Kidney tubule cell (primary cell): Measurements from ENCODE around the gene OAS3.
"Not testable (repeated sequence)": the region's sequence is repeated elsewhere in the genome, so short reads cannot be mapped to it uniquely, and the experiment has no call there.

Experiments used
- DNase-seq: peaks from one replicate; pipeline ENCODE4 v3.0.0-alpha.2; 2018; ENCODE audit warnings: low spot score

Gene OAS3

DNA sequence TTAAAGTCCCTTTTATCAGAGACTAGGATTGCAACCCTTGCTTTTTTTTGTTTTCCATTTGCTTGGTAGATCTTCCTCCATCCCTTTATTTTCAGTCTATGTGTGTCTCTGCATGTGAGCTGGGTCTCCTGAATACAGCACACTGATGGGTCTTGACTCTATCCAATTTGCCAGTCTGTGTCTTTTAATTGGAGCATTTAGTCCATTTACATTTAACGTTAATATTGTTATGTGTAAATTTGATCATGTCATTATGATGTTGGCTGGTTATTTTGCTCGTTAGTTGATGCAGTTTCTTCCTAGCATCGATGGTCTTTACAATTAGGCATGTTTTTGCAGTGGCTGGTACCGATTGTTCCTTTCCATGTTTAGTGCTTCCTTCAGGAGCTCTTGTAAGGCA, 18.9 kb downstream of the OAS3 start:
- not testable (repeated sequence) for DNase-seq

DNA sequence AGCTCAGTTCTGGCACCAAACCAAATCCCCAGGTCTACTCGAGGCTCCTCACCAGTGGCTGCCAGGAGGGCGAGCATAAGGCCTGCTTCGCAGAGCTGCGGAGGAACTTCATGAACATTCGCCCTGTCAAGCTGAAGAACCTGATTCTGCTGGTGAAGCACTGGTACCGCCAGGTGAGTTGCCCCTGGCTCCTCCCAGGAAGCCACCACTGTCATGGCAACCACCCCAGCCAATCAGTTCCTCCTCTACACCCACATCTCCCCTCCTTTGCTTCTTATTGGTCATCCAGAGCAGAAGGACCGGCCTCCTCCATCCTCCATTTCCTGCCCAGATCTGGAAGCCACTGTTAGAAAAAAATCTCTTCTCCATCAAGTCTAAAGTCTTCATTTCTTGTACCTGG, 22.8 kb downstream of the OAS3 start:
- DNase-seq: no peak

DNA sequence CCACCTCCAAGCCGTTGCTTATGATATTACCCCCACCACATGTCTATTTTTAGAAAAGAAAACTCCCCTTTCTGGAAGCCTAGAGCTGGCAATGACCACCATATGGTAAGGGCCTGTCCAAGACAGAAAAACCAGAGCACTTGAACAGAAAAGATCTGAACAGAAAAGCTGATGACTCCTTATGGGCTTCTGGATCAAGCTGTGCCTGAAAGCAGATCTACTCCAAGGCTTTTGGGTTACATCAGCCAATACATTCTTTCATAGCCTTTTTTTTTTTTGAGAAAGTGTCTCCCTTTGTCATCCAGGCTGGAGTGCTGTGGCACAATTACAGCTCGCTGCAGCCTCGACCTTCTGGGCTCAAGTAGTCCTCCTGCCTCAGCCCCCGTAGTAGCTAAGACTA, 23.3 kb downstream of the OAS3 start:
- DNase-seq: no peak

GRCh38 chr12:112962561-112962960, 24.3 kb downstream of the OAS3 start:
- DNase-seq: no peak

DNA sequence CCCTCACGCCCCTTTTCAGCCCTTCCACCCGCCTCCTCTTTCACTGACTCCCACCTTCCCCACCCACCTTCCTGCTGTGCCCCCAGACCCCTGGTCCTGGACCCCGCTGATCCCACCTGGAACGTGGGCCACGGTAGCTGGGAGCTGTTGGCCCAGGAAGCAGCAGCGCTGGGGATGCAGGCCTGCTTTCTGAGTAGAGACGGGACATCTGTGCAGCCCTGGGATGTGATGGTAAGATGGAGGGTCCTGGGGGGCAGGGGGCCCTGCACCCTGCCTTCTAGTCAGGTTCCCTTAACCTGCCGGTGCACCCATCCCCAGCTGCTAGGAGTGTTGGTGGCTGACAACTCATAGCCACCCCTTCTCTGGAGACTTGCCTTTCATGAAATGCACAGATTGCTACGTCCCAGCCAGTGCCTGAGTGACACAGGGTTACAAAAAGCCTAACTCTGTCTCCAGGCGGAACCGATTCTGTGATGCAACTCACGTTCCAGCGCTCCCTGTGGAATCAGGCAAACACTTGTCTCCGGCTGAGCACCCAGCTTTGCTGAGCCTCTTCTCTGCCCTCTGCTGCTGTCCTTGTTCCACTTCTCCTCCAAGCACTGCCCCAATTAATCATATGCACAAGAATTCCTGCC, 25.1 kb downstream of the OAS3 start:
- DNase-seq: no peak

GRCh38 chr12:112964067-112964670, 25.9 kb downstream of the OAS3 start:
- no peak for DNase-seq

- DNase-seq: no peak
Measured at GRCh38 chr12:112964915-112965314, 26.6 kb downstream of the OAS3 start.

GRCh38 chr12:112965643-112966042, 27.4 kb downstream of the OAS3 start:
- DNase-seq: no peak

DNA sequence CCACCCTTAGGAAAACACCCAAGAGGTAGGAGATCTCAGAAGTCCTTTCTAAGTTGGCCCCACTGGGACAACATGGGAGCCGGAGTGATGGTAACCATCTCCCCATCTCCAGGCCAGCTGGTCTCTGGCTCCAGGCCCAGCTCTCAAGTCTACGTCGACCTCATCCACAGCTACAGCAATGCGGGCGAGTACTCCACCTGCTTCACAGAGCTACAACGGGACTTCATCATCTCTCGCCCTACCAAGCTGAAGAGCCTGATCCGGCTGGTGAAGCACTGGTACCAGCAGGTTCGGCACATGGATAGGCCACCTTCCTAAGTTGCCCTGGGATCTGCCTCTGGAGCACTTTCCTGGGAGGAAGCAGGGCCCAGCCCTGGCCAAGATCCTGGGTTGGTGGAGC, 29.0 kb downstream of the OAS3 start:
- no peak for DNase-seq

- no peak for DNase-seq
Measured at GRCh38 chr12:112967858-112968257, 29.6 kb downstream of the OAS3 start.

- DNase-seq: no peak
Measured at GRCh38 chr12:112969547-112970306, 31.5 kb downstream of the OAS3 start.

GRCh38 chr12:112970391-112970790, 32.1 kb downstream of the OAS3 start:
- DNase-seq: no peak

DNA sequence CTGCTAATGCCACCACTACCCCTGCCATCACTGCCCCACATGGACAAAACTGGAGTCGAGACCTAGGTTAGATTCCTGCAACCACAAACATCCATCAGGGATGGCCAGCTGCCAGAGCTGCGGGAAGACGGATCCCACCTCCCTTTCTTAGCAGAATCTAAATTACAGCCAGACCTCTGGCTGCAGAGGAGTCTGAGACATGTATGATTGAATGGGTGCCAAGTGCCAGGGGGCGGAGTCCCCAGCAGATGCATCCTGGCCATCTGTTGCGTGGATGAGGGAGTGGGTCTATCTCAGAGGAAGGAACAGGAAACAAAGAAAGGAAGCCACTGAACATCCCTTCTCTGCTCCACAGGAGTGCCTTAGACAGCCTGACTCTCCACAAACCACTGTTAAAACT, 33.0 kb downstream of the OAS3 start:
- no peak for DNase-seq

DNA sequence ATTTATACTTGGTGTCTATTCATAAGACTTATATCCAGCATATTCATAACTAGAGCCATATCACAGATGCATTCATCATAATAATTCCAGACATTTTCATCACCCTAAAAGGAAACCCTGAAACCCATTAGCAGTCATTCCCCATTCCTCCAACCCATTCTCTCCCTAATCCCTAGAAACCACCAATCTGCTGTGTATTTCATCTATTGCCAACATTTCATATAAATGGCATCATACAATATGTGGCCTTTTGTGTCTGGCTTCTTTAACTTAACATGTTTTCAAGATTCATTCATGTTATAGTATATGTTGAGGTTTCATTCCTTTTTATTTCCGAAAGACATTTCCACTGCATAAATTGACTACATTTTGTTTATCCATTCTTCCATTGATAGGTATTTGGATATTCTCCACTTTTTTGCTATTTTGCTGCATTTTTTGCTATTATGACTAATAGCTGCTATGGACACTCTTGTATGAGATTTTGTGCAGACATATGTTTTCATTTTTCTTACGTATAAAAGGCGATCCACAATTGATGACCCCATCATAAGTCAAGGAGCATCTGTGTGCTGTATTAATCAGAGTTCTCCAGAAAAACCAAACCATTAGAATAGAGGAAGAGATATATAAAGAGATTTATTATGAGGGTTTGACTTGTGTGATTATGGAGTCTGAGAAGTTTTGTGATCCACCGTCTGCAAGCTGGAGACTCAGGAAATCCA, 34.9 kb downstream of the OAS3 start:
- no peak for DNase-seq

DNA sequence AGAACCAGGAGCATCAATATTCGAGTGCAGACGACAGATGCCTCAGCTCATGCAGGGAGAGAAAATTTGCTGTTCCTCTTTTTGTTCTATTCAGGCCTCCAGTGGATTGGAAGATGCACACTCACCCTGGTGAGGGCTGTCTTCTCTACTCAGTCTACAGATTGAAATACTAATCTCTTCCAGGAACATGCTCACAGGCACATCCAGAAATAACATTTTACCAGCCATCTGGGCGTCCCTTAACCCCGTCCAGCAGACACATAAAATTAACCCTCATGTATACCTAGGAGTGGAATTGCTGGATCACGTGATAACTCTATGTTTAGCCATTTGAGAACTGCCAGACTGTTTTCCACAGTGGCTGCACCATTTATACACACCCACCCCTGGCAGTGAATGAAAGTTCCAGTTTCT, 35.6 kb downstream of the OAS3 start:
- DNase-seq: no peak

DNA sequence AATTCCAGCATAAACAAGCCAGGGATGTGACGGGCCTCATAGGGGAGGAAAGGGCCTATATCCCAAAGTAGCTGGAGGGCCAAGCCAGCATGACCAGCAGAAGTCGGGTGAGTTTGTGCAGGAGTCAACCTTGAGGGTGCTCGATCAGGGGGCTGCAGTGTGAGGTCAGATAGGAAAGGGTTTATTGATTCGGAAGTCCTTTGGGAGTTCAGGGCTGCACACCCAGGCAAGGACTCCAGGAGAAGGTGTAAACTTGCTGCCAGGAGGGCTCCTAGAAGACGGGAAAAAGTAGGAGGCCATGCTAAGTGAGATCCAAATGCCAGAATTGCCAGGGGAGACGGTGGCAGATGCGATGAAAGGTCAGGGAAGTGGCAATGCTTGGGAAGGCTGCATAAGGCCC, 36.6 kb downstream of the OAS3 start:
- no peak for DNase-seq

DNA sequence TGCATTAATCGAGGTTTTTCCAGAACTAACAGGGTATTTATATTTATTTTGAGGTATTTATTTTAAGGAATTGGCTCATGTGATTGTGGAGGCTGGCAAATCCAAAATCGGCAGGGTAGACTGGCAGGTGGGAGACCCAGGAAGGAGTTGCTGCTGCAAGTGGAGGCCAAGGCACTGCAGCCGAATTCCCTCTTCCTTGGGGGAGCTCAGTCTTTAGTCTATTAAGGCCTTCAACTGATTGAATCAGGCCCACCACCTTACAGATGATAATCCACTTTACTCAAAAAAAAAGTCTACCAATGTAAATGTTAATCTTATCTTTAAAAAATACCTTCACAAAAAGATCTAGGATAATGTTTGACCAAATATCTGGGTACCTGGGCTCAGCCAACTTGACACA, 38.9 kb downstream of the OAS3 start:
- no peak for DNase-seq

- DNase-seq: no peak
Measured at GRCh38 chr12:112977641-112978040, 39.4 kb downstream of the OAS3 start.

- peak; percentile 63 for DNase-seq
Measured at GRCh38 chr12:112978163-112979040, 40.1 kb downstream of the OAS3 start, which contains the start of gene OAS2. Gene OAS2, plus strand, starts transcription at chr12:112978519. Its CDS starts 90 bp downstream, at chr12:112978609.

DNA sequence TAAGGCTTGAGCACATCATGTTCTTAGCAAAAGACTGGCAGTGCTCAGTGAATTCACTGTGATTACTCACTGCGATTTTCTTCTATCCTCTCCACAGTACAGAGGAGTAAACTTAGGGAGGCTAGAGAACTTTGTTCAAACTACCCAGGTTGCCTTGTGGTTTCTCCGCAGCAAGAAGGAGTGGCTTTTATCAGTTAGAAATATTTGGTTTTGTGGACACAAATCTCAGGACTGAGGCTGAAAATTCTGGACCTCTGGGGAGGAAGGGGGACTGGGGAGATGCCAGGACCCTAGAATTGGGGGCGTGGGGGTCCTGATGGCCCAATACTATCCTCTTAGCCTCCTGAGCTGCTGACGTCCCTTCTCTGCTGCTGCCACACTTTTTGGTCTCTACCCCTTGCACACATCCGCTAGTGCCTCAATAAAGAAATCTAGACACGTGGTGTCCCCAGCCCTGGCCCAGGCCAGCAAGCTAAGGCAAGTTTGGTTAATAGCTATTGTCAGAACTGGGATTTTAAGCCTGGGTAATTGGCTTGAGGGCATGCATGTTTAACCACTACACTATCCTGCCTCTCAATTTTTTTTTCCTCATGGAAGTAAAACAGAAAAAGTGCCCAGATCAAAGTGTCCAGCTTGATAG, 40.9 kb downstream of the OAS3 start:
- no peak for DNase-seq

GRCh38 chr12:112980491-112981158, 42.4 kb downstream of the OAS3 start:
- DNase-seq: no peak
